GM12878 (cell line): ENCODE measurements around the gene LIG4.

Source experiments
- ASH2L ChIP-seq: fragments of 300-600, 200-600 bp; sonication (generic); IDR thresholded peaks from 2 replicates; pipeline ENCODE4 v1.6.1; 2017; ENCODE audit warnings: low read depth, mild to moderate bottlenecking, borderline replicate concordance
- ATF7 ChIP-seq: fragments of 450-650 bp; IDR thresholded peaks from 2 replicates; pipeline ENCODE4 v1.6.1; 2016; ENCODE audit warnings: low read depth, mild to moderate bottlenecking
- ETV6 ChIP-seq, 2 experiments: fragments of 450-650 bp in 1 of 2; IDR thresholded peaks in 1 of 2; conservative IDR thresholded peaks in 1 of 2; 2 replicates each; pipeline ENCODE4 v1.6.1; 2014; ENCODE audit warnings: antibody characterized with exemption in 1 of 2, borderline replicate concordance in 1 of 2, low read depth in 1 of 2, mild to moderate bottlenecking in 1 of 2, moderate library complexity in 1 of 2
- JUND ChIP-seq: IDR thresholded peaks from 2 replicates; pipeline ENCODE4 v1.6.1; 2012; ENCODE audit warnings: low read depth, mild to moderate bottlenecking, low read length, improper control_type of control experiment, moderate library complexity
- MYC ChIP-seq: IDR thresholded peaks from 2 replicates; pipeline ENCODE4 v1.6.1; 2011; ENCODE audit warnings: mild to moderate bottlenecking, low read length, moderate library complexity, inconsistent platforms; ENCODE audit not compliant: insufficient read depth, insufficient replicate concordance, insufficient read length, severe bottlenecking
- POLR2A ChIP-seq: IDR thresholded peaks from 2 replicates; pipeline ENCODE4 v1.6.1; 2011; ENCODE audit warnings: low read depth, mild to moderate bottlenecking, low read length
- ZNF217 ChIP-seq: fragments of 450-650 bp; IDR thresholded peaks from 2 replicates; pipeline ENCODE4 v1.6.1; 2017; ENCODE audit warnings: antibody characterized with exemption, mild to moderate bottlenecking
- TF ChIP-seq, protein P1 (sequence below), 3 experiments: IDR thresholded peaks in 2 of 3; conservative IDR thresholded peaks in 1 of 3; 2 replicates each; pipeline ENCODE4 v1.5.1; 2011; ENCODE audit warnings: low read depth in 3 of 3, low read length in 3 of 3, mild to moderate bottlenecking in 3 of 3, control low read depth in 2 of 3, moderate library complexity in 2 of 3, inconsistent platforms in 1 of 3, mixed read lengths in 1 of 3; ENCODE audit not compliant: control insufficient read depth in 2 of 3, insufficient read depth in 1 of 3; ENCODE audit errors: extremely low read depth in 1 of 3

DNA sequence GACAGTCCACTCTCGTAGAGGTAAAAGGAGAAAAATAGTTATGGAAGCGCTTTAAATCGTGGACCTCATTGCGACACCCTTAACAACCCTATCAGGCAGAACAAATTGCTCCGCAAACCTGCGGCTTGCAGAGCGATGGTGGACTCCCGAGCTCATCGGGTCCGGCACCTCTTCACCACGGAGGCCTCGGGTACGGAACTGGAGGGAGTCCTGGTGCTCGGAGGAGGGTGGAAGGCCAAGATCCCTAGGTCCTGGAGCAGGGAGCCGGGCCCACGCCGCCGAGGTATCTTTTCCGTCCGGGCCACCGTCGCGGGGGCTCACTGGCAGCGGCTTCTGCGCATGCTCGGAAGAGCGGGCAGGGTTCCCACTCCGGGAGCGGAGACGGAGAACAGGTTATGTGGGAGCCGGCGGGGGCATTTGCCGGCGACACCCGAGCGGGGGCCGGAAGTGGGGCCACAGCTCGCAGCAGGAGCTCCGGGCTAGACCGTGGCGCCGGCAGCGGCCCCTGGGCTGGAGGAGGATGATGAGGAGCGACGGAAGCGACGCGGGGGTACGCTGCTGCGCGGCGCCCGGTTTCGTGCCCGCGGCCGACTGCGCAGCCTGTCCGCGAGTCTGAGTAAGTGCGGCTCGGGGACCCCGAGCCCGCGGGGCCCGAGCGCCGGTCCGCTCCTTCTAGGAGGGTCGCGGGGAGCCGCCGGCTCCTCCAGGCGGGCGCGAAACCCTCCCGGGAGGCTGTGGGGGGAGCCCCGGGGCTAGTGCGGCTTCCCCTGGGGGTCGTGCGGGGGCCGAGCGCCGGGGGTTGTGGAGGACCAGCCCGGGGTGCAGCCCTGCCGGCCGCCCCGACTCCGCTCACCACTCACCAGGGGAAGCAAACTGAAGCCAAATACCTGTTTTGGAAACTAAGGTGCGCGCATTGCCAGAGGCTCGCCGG, 3.0 kb upstream of the LIG4 start, which contains the start of gene ABHD13:
- TF ChIP-seq, protein P1, sequence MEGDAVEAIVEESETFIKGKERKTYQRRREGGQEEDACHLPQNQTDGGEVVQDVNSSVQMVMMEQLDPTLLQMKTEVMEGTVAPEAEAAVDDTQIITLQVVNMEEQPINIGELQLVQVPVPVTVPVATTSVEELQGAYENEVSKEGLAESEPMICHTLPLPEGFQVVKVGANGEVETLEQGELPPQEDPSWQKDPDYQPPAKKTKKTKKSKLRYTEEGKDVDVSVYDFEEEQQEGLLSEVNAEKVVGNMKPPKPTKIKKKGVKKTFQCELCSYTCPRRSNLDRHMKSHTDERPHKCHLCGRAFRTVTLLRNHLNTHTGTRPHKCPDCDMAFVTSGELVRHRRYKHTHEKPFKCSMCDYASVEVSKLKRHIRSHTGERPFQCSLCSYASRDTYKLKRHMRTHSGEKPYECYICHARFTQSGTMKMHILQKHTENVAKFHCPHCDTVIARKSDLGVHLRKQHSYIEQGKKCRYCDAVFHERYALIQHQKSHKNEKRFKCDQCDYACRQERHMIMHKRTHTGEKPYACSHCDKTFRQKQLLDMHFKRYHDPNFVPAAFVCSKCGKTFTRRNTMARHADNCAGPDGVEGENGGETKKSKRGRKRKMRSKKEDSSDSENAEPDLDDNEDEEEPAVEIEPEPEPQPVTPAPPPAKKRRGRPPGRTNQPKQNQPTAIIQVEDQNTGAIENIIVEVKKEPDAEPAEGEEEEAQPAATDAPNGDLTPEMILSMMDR (IDR thresholded peaks at IDR 0.05 in 2 of 3, conservative IDR thresholded peaks at IDR 0.05 in 1 of 3; ENCODE audit: control insufficient read depth in 2 of 3, extremely low read depth in 1 of 3, insufficient read depth in 1 of 3, low read depth in 3 of 3, low read length in 3 of 3) = no peak
- TF ChIP-seq ZNF217 (peak; percentile 32; the same call in 1 of the 2 replicates), ASH2L (peak; percentile 86; the same call in 1 of the 2 replicates), JUND (no peak), MYC (peak; percentile 44), ATF7 (peak; percentile 49; the same call in 1 of the 2 replicates), ETV6 (conservative IDR thresholded peaks at IDR 0.05 in 1 of 2, IDR thresholded peaks at IDR 0.05 in 1 of 2; ENCODE audit: borderline replicate concordance in 1 of 2, low read depth in 1 of 2) (no peak), POLR2A (peak; percentile 88)
